ENCODE data around the gene PABPN1.

Gene PABPN1

DNA sequence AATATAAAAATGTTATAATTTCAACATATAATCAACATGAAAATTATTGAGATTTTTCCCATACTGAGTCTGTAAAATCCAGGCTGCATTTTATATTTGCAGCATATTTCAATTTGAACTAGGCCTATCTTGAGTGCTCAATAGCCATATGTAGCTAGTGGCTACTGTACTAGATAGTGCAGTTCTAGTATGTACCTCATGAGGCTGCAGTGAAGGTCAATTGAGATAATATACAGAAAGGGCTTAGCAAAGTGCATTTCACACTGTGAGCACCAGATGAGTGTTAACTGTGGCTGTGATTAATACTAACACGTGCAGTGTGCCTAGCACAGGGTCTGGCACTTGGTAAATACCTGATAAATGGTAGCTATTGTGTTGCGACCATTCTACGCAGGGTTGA, 36.8 kb downstream of the PABPN1 start:
- DNase-seq (ENCODE audit: low spot score) = no peak

DNA sequence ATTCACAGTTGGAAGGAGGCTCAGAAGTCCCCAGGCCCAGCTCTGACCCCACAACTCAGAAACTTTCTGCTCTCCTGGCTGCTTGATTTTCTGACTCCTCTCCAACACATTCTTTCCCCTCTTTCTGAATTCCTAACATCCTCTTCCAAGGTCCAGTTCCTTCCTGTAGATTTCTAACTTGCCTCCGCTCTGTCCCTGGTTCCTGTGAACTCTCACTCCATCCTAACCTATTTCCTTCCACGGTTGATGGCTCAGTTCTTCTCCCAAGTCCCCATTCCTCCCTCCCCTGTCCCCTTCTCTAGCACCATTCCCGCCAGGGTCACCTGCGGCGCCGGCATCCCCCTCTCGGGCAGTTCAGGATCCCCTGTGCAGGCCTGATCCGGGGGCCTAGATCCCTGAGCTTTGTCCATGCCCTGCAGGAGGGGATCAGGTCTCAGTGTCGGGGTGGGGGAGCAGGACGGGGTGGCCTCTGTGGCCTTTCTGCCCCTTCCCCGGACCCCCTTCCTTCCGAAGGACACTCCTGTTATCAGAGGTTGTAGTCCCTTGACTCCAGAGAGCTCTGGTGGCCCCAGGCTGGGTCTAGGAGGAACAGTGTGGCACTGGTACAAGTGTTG, 37.4 kb downstream of the PABPN1 start:
- no peak for DNase-seq (ENCODE audit: low spot score)

DNA sequence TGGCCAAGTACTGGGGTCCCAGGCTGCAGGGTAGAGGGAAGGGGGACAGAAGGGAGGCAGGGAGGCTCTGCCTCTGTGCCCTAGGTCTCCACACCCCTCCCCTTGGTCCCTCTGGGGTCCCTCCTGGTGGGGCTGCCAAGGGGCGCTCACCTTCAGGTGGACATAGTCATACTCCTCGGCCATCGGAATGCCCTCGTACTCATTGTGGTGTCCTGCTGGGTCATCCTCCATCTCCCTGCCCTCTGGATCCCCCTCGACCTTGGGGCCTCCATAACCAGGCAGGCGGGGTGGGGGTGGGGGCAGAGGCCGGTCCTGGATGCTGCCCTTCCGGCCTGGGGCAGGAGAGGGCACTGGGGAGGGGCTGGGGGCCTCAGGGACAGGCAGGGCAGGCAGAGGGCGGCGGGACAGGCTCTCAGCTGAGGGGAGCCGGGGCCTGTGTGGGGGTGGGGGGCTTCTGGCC, 37.9 kb downstream of the PABPN1 start:
- DNase-seq (ENCODE audit: low spot score) = no peak

DNA sequence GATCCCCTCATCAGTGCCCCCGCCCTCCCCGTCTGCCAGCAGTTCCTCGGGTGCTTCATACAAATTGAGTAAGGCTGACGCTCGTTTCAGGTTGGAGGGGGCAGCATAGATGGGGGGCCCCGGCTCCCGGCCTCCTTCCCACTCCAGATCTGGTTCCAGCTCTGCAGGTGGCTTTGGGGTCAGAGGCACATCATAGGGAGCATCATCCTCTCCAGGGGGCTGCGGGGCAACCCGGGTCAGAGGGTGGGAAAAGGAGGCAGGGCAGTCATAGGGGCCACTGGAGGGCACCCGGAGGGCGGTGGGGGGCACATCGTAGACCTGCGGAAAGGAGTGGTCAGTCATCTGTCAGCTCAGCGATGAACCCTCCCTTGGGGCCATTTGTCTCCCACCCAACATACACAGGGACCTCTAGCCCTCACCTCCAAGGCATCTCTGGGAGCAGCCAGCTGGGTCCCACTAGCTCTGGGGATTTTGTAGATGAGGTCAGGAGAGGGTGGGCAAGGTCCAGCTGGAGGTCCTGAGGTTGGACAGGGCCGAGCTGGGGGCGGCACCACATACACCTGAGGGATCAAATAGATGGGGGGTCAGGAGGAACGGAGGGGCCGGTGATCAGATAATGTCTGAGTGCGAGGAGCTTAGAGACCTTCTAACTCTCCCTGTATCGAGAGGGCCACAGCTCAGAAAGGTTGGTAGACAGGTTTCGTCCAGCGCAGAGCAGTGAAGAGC, 38.6 kb downstream of the PABPN1 start:
- no peak for DNase-seq (ENCODE audit: low spot score)

DNA sequence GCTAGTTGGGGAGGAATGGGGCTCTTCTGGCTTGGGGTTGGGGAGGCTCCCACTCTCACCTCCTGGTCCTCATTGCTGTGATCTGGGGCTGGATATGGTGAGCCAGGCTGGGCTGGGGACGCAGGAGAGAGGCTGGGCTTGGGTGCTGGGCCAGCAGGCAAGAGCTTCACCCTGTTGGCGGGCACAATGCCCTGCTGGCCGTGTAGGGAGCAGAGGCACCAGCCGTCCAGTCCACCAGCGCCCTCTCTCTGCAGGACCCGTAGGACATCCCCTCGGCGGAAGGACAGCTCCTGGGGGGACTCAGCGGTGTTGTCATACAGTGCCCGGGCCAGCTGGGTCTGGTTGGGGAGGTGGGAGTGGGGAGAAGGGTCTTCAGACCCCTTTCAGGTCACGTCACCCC, 39.2 kb downstream of the PABPN1 start:
- DNase-seq (ENCODE audit: low spot score) = no peak

DNA sequence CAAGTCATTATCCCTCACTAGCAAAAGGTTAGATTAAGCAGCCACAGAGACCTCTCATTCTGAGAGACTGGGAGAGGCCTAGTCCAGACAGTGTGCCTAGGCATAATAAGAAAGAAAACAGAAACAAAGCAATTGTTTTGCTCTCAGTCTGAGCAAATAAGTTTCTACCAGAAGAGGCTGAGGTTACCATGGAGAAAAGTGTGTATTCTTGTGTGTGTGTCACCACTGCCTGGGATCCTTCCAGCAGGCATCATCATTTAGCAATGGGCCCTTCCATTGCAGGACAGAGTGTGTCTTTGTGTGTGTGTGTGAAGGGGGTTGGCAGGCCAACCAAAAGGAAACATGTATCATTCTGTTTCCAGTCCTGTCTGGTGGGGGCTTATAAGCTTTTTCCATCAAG, 40.1 kb downstream of the PABPN1 start:
- no peak for DNase-seq (ENCODE audit: low spot score)

DNA sequence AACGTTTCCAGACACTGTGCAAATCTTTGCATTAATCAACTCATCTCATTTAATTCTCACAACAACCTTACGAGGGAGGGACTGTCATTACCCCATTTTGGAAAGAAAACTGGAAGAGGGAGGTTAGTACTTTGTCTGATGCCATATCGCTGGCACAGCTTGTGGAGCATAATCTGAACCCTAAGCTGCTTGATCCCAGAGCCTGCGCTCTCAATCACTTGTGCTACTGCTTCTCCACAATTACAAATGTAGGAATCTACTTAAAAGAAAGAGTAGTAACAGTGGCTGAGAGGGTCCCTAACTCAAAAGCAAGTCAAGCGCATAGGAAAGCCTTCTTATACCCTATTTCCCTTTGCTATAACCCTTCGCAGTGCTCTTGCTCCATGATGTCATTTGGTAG, 40.5 kb downstream of the PABPN1 start:
- no peak for DNase-seq (ENCODE audit: low spot score)

DNA sequence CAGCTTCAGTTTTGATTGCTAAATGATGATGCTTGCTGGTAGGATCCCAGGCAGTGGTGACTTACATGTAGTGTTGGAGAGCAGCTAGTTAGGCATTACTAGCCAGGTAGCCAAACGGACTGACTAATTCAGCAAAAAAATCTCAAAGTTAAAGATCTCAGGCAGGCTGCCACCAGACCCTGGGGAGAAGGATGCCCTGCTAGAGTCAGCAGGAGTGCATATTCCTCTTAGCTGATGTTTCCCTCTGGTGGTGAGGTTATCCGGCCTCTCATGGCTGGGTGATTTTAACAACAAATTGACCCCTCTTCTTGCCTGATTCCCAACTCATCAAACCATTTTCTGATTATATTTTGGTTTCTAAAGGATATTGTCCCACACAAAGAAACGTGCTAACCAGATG, 40.9 kb downstream of the PABPN1 start:
- no peak for DNase-seq (ENCODE audit: low spot score)

DNA sequence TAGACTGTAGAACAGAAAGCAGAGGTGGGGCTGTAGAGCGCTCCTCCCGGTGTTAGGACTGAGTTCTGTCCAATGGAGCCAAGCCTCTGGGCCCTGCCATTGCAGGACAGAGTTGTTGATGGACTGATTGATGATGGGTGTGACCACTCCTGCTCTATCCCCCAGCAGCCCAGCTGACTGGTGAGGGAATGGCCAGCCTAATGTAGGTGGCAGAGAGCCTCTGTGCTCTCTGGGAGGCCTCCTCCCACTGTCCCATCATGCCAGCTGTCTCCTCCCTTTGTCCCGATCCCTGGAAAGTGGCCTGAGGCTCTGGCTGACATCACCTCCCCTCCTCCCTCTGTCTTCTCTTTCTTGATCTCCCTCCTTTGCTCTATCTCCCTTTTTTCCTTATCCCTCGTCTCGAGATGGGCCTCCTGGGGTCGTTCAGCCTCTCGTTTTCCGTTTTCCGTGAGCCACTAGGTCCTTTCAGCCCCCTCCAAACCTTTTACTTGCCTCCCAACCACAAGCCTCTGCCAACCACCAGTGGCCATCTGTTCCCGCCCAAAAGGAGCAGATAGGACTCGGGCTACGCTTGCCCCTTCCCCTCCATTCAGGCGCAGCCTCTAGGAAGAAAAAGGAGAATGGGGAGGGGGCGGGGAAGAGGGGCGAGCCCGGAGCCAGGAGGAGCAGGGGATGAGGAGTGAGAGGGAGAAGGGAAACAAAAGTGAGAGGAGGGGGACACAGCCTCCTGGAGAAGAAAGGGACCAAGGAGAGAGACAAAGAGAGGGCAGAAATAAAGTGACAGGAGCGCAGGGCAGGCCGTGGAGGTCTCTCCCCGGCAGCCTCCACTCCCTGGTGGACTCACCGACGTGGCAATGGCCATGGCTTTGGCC, 43.1 kb downstream of the PABPN1 start:
- DNase-seq (ENCODE audit: low spot score) = no peak

DNA sequence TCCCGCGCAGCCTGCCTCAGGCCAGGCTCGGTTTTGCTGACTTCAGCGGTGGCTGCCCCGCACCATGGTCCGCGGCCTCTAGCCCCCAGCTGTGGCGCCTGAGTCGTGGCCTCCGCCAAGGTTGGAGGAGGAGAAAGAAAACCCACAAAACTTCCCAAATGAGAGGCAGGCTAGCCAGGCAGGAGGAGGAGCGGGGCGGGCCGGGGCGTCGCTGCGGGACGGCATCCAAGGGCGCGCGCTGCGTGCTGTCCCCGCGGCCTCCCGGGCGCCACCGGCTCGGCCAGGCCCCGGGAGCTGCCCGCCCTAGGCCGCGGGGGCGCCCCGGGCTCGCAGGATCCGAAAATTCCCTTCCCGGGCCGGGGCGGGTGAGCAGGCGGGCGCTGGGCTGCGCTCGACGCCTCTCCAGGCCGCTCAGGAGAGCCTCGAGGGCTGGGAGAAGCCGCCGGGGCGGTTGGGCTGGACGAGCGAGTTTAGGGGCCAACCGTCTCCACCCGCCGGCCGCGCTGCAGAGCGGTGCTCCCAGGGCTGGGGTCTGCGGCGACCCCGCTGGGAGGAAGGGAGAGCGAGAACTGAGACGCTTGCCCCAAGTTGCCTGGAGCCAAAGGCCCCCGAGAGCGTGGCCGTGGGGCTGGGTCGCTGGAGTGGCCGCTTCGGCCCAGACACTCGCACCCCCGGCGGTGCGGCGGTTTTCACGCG, 43.9 kb downstream of the PABPN1 start, which contains the start of gene EFS:
EFS (minus strand) TSS at position 137 of the 696 bp plus-strand sequence. CDS start 147 bp downstream, outside the sequence.
- DNase-seq (ENCODE audit: low spot score) = no peak

DNA sequence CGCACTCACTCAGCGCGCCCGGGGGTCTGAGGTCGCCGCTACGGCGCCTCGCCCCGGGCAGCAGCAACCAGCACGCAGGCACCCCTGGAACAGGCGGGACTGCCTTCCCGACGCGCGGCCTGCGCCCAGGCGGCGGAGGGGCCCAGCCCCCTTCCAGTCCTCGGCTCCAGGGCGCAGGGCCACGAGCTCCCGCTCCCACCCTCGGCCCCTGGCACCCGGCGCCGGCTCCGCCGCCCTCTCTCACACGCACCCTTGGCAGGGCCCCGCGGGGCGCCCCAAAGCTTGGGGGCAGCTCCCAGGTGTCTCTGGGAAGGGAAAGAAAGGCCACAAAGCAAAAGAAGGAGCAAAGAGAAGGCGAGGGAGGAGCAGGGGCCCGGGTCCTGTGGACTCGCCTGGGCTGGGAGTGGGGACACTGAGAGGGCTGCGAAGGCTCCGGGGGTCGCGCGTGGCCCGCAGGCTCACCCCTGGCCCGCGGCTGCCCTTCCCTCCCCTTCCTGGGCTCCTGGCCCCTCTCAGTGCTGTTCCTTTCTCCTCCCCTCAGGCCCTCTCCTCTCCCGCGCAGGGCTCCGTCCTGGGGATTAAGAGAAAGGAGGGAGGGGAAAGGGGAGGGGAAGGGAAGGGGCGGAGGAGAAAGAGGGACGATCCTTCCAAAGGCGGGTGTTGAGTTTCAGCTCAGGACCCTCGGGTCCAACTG, 44.6 kb downstream of the PABPN1 start:
- DNase-seq (ENCODE audit: low spot score) = no peak

DNA sequence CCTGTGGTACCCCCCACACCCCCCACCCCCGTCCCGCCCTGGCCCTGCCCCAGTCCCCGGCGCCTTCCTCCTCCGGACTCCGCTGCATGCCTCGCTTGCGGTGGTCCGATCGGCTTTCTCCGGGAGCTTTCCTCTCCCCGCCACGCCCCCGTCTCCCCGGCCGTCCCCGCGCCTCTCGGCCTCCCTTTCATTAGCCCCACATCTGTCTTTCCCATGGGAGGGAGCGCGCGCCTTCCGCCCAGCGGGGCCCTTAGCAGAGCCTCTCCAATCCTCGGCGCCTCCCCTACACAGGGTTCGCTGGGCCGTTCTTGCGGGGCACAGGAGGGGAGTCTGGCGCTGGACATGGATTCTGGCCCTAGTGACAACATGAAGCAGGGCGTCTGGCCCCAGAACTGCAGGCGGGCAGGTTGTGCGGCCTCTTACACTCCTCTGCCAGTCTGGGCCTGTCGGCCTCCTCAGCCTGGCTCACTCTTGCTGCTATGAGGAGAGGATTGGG, 45.2 kb downstream of the PABPN1 start:
- DNase-seq (ENCODE audit: low spot score) = no peak

DNA sequence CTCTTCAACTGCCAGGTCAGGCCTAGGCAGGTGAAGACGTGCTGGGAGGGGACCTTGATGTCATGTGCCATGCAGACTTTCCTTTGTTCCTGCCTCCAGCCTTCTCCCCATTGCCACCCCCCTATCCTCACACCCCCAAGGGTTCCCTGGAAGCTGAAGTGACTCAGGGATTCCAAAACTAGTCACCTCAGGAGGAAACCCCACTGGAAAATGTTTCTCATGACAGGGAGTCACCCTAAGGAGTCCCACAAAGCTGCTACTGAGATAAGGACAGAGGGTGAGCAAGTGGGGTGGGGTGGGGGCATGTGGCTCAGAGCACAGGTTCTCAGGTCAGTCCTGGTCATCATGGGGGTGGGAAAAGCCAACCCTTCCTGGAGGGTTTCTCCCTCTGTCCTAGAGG, 49.0 kb downstream of the PABPN1 start:
- DNase-seq (ENCODE audit: low spot score) = no peak

DNA sequence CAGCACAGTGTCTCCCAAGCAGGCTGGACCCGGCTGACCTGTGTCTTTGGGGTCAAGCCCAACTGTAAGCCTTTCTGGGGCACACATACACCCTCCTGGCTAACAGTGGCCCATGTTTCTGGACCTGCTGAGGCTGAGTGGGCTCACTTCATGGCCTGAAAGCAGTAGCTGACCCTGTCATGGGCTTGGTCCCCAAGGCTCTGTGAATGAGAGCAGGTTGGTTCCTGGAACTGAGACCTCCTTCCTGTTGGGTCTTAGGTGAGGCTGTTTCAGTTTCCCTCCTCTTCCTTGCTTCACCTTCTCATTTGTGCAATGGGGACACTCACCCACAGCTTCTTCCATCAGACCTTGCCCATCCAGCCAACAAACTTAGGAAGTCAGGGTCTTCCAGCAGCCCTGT, 50.6 kb downstream of the PABPN1 start:
- DNase-seq (ENCODE audit: low spot score) = no peak

DNA sequence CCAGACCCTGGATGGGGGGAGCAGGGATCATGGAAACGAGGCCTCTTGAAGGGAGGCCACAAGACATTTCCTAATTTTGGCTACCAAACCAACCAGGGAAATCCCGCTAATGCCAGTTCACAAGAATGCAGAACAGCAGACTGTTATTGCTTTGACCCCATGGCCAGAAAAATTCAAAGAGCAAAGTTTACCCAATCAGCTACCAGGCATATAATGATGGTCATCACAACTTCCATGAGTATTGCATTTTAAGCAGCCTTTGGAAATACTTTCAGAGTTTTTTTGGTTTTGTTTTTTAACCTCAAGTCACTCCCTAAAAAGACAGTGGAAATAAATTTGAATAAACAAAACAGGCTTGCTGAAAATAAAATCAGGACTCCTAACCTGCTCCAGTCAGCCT, 51.3 kb downstream of the PABPN1 start, which contains the start of gene IL25:
IL25 (plus strand) TSS at position 301 of the 400 bp plus-strand sequence.
- no peak for DNase-seq (ENCODE audit: low spot score)

DNA sequence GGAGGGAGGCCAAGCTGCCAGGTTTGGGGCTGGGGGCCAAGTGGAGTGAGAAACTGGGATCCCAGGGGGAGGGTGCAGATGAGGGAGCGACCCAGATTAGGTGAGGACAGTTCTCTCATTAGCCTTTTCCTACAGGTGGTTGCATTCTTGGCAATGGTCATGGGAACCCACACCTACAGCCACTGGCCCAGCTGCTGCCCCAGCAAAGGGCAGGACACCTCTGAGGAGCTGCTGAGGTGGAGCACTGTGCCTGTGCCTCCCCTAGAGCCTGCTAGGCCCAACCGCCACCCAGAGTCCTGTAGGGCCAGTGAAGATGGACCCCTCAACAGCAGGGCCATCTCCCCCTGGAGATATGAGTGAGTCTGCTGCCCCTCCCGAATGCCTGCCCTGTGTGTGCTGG, 51.8 kb downstream of the PABPN1 start:
- no peak for DNase-seq (ENCODE audit: low spot score)
